Measurements from ENCODE around the gene EMSY. TPM values are rescaled to one million over a fixed set of nuclear protein-coding genes. Genes with fewer than 3 reads are reported as not detected.
"Not testable (repeated sequence)": the region's sequence is repeated elsewhere in the genome, so short reads cannot be mapped to it uniquely, and the experiment has no call there.

EMSY gene
- polyA plus RNA-seq, 1 donor, result 17.3 TPM

DNA sequence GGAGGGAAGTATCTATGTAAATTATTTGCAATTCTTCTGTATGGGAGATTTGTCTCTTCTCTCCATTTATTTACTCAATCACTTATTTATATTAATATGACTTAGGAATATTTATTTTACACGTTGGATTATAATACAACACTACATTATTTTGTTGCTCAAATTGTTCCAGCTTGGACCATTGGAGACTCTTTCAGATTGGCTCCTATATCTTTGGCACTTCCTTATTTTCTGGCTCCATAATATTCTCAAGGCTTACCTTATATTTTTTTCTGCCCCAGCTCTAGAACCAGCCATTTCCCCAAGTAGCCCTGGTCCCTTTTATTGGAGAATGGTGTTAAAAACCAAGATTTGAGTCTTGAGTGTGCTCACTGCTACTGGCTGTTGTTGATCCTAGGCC, 123.8 kb downstream of the EMSY start:
- no peak for DNase-seq (ENCODE audit: low read depth)

DNA sequence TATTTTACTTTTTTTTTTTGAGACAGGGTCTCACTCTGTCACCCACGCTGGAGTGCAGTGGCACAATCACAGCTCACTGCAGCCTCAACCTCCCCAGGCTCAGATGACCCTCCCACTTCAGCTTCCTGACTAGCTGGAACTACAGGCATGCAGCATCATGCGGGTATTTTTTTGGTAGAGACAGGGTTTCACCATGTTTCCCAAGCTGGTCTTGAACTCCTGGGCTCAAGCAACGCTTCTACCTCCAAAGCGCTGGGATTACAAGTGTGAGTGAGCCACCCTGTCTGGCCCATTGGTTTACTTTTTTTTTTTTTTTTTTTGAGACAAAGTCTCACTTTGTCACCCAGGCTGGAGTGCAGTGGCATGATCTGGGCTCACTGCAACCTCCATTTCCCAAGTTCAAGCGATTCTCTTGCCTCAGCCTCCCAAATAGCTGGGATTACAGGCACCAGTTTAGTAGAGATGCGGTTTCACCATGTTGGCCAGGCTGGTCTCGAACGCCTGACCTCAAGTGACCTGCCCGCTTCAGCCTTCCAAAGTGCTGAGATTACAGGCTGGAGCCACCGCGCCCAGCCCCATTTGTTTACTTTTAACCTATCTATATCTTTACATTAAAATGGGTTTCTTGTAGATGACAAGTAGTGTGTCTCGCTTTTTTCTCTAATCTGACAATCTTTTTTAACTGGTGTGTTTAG, 127.5 kb downstream of the EMSY start:
- not testable (repeated sequence) for DNase-seq (ENCODE audit: low read depth)

DNA sequence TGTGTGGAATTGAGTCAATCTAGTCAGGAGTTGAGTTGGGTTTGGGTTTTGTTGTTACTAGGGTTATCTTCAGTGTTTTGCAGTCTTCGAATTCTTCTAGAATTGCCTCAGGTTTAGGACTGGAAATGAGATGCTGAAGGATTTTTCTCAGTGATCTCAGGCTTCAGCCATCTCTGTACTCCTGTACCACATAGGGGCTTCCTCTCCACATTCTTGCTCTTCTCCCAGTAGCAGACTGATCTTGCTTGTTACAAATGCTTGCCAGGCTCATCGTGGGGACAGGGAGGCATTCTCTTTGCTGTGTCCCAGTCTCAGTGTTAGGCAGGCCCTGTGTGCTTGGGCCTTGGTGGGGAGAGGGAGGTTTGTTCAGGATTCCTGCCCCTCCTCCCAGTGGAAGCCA, 129.6 kb downstream of the EMSY start:
- no peak for DNase-seq (ENCODE audit: low read depth)

DNA sequence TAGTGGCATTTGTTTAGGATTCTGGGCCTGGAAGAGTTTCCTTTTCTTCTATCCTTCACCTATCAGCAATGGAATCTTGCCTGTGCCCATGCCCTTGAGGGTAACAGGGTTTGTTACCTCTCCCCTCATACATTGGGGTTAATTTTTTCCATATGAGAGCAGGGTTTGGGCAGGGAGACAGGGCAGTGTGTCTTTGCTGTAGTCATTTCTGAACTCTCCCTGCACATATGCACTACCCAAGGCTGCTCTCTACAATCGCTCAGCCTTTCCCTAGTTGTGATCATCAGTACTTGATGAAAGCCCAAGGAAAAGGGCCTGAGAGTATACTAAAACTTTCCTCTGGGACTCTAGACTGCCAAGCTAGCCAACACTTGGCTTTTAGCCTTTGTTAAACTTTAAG, 130.1 kb downstream of the EMSY start:
- no peak for DNase-seq (ENCODE audit: low read depth)

DNA sequence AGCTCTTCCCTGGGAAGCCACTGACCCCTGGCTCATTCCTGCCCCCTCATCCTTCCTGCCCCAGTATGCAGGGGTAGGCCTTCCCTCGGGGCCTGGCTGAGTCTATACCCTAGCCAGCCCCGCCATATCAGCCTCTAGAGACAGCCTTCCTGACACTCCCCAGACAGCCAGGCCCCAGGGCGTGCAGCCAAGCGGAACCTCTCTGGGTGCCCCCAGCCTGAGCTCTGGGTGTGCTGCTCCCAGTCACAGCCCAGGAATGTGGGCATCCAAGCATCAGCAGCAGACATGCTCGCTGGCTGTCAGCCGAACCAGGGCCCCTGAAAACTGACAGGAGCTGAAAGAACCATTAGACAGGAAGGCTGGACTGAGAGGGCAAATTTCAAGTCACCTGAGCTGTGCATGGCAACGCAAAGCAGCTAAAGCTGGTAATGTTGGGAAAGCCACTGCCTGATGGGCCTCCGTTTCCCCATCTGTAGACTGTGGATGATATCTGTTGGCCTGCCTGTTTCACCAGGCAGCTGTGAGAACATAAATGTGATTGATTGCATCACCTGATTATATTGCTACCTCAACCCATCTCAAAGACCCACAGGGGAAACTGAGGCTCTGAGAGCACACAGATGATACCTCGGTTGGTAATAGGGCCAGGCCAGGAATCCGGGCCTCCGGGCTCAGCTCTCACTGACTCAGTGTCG, 132.6 kb downstream of the EMSY start:
- no peak for DNase-seq (ENCODE audit: low read depth)

DNA sequence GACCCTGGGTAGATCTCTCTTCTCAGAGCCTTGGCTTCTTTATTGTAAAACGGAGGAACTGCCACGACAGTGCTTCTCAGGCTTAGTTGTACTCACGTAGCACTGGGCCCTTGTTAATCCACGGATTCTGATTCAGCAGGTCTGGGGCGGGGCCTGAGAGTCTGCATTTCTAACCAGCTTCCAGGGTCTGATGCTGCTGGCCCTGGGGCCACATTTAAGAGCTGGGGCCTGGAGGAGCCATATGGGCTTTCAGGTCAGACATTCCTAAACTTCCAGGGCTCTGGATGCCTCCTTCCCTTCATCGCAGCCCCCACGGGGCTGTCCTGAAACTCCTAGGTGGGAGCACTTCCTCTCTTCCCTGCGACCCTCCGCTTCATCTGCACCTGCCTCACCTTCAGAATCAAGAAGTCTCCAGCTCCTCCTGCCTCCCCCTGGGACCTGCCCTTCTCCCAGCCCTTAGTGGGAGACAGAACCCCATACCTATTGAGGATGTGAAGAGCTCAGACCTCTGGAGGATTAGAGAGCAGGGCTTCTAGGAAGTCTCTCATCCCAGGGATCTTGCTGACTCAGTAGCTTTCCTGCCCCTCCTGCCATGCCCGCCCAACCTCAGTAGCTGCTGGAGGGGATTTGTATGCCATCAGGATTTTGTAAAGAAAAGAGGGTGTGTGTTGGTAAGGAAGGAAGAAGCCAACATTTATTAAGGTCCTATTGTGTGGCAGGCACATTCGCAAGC, 133.3 kb downstream of the EMSY start:
- no peak for DNase-seq (ENCODE audit: low read depth)

DNA sequence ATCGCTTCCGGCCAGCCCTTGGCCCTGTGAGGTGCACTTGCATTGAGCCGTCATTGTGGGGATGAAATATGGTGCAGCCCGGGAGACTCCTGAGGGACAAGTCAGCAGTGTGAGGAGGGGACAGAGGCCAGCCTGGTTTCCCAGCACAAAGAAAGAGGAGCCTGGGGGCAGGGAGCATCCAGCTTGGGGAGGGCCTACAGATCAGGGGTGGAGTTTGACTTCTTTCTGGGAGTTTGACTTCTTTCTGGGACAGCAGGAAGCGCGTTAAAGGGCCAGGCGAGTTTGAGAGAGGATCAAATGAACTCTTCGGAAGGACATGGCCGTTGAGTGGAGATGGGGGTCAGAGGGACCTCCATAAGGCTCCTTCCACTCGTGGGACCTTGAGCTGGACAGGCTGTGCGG, 133.8 kb downstream of the EMSY start:
- DNase-seq (ENCODE audit: low read depth), result no peak

DNA sequence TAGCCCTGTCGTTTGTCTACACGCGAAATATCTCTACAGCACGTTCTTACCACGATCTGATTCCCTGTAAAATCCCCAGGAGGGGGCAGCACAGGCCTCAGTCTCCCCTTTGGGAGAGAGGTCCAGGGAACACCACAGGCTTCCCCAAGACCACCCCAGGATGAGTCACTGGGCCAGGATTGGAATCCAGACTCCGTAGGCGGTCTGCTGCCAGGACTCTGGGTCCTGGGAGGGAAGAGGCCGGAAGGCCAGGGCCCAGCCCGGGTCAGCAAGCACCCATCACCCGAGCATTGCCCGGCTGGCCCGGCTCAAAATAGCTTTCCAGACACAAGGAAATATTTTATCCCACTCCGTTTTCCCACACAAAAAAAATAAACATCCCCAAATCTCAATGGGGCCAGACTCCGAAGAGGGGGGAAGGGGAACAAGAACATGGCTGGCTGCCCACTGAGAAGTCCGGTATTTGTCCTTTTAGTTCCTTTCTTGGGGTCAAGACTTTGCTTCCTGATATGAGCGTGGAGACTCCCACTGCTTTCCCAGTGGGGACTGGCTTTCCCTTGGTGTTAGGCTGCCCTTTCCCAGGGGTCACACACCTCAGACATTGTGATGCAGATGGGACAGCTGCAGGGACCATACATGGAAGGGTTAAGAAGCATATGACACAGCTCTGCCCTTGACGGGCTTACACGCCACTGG, 134.4 kb downstream of the EMSY start:
- no peak for DNase-seq (ENCODE audit: low read depth)

DNA sequence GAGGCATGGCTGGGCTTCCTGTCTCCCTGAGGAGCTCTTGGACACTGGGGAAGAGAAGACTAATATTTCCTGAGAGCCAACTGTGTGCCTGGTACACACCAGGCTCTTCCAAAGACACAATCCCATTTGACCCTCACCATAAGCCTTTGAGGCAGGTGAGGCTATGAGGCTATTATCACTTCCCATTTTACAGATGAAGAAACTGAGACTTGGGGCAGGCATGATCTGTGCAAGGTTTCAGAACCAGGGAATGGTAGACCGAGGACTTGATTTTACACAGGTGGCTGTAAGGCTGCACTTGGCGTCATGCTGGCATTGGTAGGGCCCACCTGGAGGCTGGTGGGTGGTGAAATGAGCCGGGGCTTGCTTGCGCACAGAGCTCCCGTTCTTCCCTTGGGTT, 134.9 kb downstream of the EMSY start:
- DNase-seq (ENCODE audit: low read depth), result no peak

DNA sequence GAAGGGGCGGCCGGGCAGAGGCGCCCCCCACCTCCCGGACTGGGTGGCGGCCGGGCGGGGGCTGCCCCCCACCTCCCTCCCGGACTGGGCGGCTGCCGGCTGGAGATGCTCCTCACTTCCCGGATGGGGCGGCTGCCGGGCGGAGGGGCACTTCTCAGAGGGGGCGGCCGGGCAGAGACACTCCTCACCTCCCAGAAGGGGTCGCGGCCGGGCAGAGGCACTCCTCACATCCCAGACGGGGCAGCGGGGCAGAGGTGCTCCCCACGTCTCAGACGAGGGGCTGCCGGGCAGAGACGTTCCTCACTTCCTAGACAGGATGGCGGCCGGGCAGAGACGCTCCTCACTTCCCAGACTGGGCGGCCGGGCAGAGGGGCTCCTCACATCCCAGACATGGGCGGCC, 137.7 kb downstream of the EMSY start:
- not testable (repeated sequence) for DNase-seq (ENCODE audit: low read depth)

DNA sequence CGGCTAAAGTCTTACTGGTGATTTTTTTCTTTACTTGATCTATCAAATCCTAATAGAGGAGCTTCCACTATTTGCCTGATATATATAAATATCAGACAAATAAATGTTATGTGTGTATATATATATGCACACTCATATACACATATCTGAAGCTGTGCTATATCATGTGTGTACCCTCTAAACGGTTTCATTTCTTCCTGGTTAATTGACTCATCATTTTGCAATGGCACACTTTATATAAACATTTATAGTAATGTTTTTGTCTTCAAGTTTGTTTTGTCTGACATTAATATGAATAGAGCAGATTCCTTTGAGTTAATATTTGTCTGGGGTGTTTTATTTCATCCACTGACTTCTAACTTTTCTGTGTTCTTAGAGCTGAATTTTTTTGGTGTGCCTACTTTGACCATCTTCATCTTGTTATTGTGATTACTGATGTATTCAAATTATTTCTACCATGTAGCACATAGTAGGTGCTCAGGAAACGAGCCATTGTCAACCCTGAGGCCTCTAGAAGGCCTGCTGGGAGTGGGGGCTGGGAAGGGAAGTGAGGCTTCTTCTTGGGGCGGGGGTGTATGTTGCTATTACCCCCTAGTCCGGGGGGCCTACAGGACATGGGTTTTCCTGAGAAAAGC, 143.1 kb downstream of the EMSY start:
- DNase-seq (ENCODE audit: low read depth), result no peak

DNA sequence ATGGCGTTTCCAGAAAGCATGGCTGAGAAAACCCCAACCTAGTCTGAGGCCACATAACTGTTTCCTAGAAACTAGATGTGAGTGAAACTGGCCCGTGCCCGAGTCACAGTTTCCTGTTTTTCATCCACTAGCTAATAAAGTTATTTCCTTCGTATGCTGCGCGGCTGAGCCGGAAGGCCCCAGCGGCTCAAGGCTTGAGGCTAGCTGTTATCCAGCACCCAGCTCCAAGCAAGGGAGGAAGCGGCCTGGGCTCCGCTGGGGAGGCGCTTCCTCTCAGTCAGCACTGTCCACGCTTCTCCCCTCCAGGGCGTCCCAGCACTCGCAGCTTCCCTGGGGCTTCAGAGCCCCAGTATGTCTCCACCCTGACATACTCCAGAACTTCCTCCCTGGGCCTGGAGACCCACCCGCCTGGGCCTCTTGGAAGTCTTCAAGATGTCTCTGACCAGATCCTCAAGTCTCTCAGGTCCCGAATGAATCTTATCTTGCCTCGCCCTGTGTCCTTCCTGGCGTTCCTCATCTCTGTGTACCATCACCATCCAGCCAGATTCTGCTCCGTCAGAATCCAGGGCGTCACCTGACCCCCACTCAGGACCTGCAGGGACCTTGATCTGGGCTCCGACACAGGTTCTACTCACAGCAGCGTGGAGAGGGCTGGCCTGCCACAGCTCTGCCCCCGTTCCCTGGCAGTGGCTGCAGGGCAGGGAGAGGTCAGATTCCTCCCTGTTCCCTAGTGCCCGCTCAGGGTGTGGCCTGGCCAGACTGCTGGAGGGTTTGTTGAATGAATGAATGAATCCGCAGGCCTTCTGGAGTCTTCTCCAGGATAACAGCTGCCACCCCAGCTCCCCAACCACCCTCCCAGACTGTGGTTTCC, 143.9 kb downstream of the EMSY start:
- DNase-seq (ENCODE audit: low read depth), result no peak

DNA sequence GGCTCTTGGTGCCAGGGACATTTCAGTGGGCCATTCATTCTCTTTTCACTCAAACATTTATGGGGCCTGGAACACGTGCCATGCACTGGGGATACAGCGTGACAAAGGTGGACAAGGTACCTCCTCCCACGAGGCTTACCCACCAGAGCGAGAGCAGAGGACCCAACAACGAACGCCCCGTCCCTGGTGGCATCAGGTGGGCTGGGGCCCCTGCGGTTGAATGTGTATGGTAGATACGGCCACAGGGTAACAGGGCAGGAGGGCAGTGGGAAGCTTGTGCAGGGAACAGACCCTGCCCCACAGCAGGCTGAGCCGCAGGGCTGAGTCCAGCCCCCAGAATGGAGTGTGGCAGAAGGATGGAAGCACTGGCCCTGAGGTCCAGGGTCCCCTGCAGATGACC, 144.7 kb downstream of the EMSY start:
- DNase-seq (ENCODE audit: low read depth), result no peak

DNA sequence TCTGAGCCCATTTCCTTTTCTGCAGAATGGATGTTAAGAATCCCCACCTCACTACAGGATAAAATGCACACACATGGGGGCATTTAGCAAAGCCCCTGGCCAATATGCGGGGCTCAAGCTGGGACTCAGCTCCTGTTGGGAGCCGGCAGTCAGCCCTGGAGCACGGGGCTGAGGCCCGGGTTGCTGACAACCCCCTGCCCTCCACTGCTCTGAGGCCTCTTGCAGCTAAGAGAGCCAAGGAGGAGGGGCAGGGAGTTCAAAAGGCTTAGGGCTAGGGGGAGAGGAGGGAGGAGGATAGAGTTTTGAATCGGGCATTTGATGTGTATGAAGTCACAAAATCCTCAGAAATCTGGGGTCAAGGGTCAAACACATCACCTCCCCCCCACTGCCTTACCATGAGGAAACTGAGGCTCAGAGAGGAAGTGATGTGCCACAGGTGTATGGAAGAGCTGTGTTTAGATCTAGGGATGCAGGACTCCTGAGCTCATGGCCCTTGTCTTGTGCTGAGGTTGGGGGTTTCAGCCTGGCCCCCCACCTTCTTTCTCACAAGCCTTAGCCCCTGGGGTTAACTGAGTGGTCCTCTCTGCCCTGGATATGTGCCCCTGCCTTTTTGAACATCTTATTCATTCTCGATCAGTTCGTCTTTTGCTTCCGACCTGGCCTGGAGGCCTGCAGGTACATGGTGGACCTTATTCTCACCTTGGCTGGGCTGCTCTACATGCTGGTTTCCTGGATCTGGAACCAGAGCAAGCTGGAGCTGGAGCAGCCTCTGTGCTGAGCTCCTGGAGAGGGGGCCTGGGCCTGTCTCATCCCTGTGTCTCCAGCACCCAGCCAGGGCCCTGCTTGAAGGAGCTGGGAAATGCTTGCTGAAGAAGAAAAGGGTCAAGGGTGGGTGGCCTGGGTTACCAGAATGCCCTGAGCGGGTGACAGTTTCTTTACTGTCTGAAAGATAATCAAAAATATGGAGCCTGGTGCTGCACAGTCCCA, 145.4 kb downstream of the EMSY start:
- no peak for DNase-seq (ENCODE audit: low read depth)

DNA sequence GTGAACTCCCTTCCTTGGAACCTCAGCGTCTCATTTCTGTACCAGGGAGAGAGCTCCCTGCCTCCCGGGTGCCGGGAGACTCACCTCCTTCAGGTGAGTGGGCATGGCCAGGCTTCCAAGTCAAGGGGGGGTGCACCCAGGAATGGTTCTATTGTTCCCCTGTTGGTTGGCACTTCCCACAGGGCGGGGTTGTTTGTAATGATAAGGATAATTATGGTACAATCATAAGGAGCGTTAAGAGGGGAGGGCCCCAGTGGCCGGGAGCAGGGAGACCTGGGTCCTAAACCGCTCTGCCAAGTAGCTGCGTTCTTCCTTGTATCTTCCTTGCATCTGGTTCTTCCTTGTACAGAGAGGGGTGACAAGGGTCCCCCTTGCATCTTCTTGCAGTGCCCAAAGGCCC, 146.6 kb downstream of the EMSY start:
- DNase-seq (ENCODE audit: low read depth), result no peak

DNA sequence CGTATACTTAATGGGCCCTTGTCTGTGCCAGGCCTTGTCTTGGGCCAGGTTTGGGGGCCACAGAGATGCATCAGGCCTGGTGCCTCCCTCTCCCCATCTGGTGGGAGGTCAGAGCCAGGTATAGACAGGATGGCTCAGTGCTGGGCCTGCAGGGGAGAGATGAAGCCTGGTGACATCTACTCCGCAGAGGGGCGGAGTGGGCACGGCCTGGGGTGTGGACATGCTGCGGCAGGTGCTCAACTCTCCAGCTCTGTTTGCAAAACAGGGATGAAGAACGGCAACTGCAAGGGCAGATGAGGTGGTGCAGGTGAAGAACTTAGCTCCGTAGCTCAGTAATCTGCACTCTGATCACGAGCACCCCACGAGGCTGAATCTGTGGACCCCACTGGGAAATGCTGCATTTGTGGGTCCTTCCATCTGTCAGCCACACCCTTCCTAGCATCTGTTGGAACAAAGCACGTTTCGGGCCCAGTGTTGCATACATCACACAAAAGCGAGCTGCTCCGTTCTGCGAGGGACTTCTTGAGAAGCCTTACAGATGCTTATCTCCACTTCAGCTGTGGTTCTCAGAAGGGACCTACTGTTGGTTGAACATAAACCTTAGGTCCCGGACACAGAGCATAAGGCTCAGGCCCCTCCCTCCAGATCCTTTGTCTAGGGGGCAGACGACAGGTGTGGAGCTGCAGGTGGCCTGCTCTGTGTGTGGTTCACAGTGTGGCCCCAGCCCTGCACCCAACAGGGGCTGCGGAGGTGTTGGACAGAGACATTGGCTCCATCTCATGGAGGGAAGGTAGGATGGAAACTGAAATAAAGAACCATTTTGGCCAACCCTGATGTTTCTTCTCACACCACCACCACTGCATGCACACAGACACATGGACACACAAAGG, 147.5 kb downstream of the EMSY start:
- no peak for DNase-seq (ENCODE audit: low read depth)

DNA sequence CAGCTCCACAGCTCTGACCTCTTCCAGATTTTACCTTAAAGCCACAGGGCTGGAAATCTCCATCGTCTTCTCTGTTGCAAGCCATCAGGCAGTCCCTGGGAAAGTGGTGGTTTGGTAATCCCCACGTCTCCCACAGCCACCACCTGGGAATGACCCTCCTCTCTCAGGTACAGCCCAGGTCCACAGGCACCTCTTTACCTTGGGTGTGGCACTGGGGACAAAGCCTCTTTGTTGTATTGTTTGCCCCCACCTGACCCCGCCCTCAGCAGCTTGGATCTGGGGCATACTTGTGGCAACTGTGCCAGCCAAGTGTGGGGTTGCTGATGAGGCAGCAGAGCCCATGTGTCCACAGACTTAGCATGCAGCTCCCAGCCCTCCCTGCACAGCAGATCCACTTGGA, 148.1 kb downstream of the EMSY start:
- no peak for DNase-seq (ENCODE audit: low read depth)

DNA sequence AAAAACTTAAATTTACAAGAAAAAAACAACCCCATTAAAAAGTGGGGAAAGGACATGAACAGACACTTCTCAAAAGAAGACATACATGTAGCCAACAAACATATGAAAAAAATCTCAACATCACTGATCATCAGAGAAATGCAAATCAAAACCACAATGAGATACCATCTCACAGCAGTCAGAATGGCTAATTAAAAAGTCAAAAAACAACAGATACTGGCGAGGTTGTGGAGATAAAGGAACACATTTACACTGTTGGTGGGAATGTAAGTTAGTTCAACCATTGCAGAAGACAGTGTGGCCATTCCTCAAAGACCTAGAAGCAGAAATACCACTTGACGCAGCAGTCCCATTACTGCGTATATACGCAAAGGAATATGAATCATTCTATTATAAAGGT, 150.3 kb downstream of the EMSY start:
- not testable (repeated sequence) for DNase-seq (ENCODE audit: low read depth)

DNA sequence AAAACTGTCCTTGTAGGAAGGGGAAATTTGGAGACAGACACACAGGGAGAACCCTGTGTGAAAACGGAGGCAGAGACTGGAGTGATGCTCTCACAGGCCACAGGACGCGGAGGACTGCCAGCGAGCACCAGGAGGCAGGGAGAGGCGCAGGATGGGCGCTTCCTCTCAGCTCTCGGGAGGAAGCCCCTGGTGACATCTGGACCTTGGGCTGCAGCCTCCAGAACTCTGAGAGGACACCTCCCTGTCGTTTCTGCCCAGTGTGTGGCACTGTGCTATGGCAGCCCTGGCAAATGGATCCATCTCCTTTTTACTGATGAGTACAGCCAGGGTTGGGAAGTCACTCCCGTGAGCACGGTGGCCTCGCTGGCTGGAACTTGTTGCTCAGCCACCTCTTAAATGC, 151.8 kb downstream of the EMSY start:
- no peak for DNase-seq (ENCODE audit: low read depth)

All from forelimb muscle (tissue), 1 donor.